ENCODE data around the gene TPSB2.
"Not testable (repeated sequence)": the region's sequence is repeated elsewhere in the genome, so short reads cannot be mapped to it uniquely, and the experiment has no call there.

The TPSB2 gene

GRCh38 chr16:1193143-1193824 is 36.7 kb downstream of the TPSB2 start:
- H3K4me3 ChIP-seq (ENCODE audit: low read length), result no peak overlapping the region
- no peak for TF ChIP-seq CTCF (conservative IDR thresholded peaks at IDR 0.05; ENCODE audit: low read length)
- DNase-seq (ENCODE audit: low read depth), result no peak

- TF ChIP-seq CTCF (conservative IDR thresholded peaks at IDR 0.05; ENCODE audit: low read length), result no peak
- DNase-seq (ENCODE audit: low read depth), result no peak
Measured at GRCh38 chr16:1192384-1193073, 37.5 kb downstream of the TPSB2 start.

GRCh38 chr16:1190789-1191188 is 39.2 kb downstream of the TPSB2 start:
- not testable (repeated sequence) for DNase-seq (ENCODE audit: low read depth); H3K4me3 ChIP-seq (ENCODE audit: low read length)

More at GRCh38 chr16:1192384-1193073, 37.5 kb downstream of the TPSB2 start:
- no peak overlapping the region for H3K4me3 ChIP-seq (ENCODE audit: low read length)

GRCh38 chr16:1189455-1189854 is 40.5 kb downstream of the TPSB2 start:
- H3K4me3 ChIP-seq (ENCODE audit: low read length), result no peak overlapping the region

GRCh38 chr16:1188432-1189189 is 41.4 kb downstream of the TPSB2 start:
- DNase-seq (ENCODE audit: low read depth), result peak; percentile 13
- TF ChIP-seq CTCF (conservative IDR thresholded peaks at IDR 0.05; ENCODE audit: low read length), result no peak

More at GRCh38 chr16:1189455-1189854, 40.5 kb downstream of the TPSB2 start:
- no peak for TF ChIP-seq CTCF (conservative IDR thresholded peaks at IDR 0.05; ENCODE audit: low read length)
- DNase-seq (ENCODE audit: low read depth), result no peak

GRCh38 chr16:1185460-1186207 is 44.4 kb downstream of the TPSB2 start:
- H3K4me3 ChIP-seq (ENCODE audit: low read length); DNase-seq (ENCODE audit: low read depth): not testable (repeated sequence)

More at GRCh38 chr16:1188432-1189189, 41.4 kb downstream of the TPSB2 start:
- no peak overlapping the region for H3K4me3 ChIP-seq (ENCODE audit: low read length)

GRCh38 chr16:1184980-1185379 is 45.0 kb downstream of the TPSB2 start:
- H3K4me3 ChIP-seq (ENCODE audit: low read length), result no peak overlapping the region
- no peak for TF ChIP-seq CTCF (conservative IDR thresholded peaks at IDR 0.05; ENCODE audit: low read length)

More at GRCh38 chr16:1184980-1185379, 45.0 kb downstream of the TPSB2 start:
- DNase-seq (ENCODE audit: low read depth), result no peak
